H1 (cell line): ENCODE results near the gene TAF13. TPM values are rescaled to one million over a fixed set of nuclear protein-coding genes. Genes with fewer than 3 reads are reported as not detected.

Experiments used
- CTCF ChIA-PET: fragments of 300-600 bp; sonication (Branson Sonifier 250); formaldehyde crosslinking; loops from one replicate; lab custom pipeline; 2021; ENCODE audit not compliant: partially characterized antibody; lab: Charles Lee
- POLR2A ChIA-PET: fragments of 300-600 bp; sonication (Branson Sonifier 250); formaldehyde crosslinking; loops from one replicate; lab custom pipeline; 2021; ENCODE audit warnings: inconsistent platforms; ENCODE audit not compliant: partially characterized antibody; lab: Charles Lee
- DNase-seq, 2 experiments: peaks; one replicate each; pipeline versions ENCODE4 v3.0.0 to v3.0.0-alpha.2; 2010 to 2022; ENCODE audit warnings: low spot score in 2 of 2, low read depth in 1 of 2, mixed read lengths in 1 of 2
- FAIRE-seq: peaks from 2 replicates; lab custom pipeline; 2011; peaks lifted over from hg19 to GRCh38; lab: Jason Lieb, UNC
- H2AFZ ChIP-seq: 2 replicates; pipeline ENCODE4 v1.8.1; 2012; ENCODE audit warnings: low read length, inconsistent platforms
- H2AK5ac ChIP-seq: 2 replicates; pipeline ENCODE4 v1.6.1; 2013; ENCODE audit warnings: low read depth, low read length
- H2BK120ac ChIP-seq: replicated peaks from 2 replicates; pipeline ENCODE3; 2013; ENCODE audit warnings: low read depth, low read length, inconsistent platforms
- H2BK12ac ChIP-seq: 2 replicates; pipeline ENCODE4 v1.6.1; 2013; ENCODE audit warnings: low read depth, low read length
- H2BK15ac ChIP-seq: 2 replicates; pipeline ENCODE4 v1.6.1; 2013; ENCODE audit warnings: low read length
- H2BK20ac ChIP-seq: 2 replicates; pipeline ENCODE4 v1.6.1; 2013; ENCODE audit warnings: low read length
- H2BK5ac ChIP-seq: 2 replicates; pipeline ENCODE4 v1.6.1; 2013; ENCODE audit warnings: low read depth, low read length
- H3K14ac ChIP-seq: 2 replicates; pipeline ENCODE4 v1.6.1; 2013; ENCODE audit warnings: inconsistent platforms; ENCODE audit not compliant: insufficient read length
- H3K18ac ChIP-seq: 2 replicates; pipeline ENCODE4 v1.6.1; 2013; ENCODE audit warnings: low read length; ENCODE audit errors: extremely low read depth
- H3K23ac ChIP-seq: 2 replicates; pipeline ENCODE4 v1.6.1; 2013; ENCODE audit warnings: inconsistent platforms; ENCODE audit not compliant: insufficient read length
- H3K23me2 ChIP-seq: 2 replicates; pipeline ENCODE4 v1.6.1; 2013; ENCODE audit warnings: low read depth, low read length
- H3K27ac ChIP-seq: 2 replicates; pipeline ENCODE4 v1.6.1; 2011; ENCODE audit warnings: low read depth, low read length, inconsistent platforms
- H3K27me3 ChIP-seq, 4 experiments: replicated peaks in 1 of 4; 1 replicate in 1 of 4; 2 replicates in 3 of 4; pipeline versions ENCODE4 v1.6.1 to v1.8.1; 2011 to 2013; ENCODE audit warnings: low read length in 3 of 4, mild to moderate bottlenecking in 3 of 4, inconsistent platforms in 2 of 4, mixed read lengths in 2 of 4, moderate library complexity in 1 of 4; ENCODE audit not compliant: control insufficient read depth in 3 of 4, insufficient read depth in 3 of 4; ENCODE audit errors: extremely low read depth in 1 of 4
- H3K36me3 ChIP-seq, 4 experiments: 2 replicates each; pipeline versions ENCODE4 v1.6.1 to v1.8.1; 2011 to 2013; ENCODE audit warnings: mild to moderate bottlenecking in 4 of 4, low read length in 3 of 4, moderate library complexity in 2 of 4, control low read depth in 1 of 4, inconsistent platforms in 1 of 4; ENCODE audit not compliant: insufficient read depth in 4 of 4, control insufficient read depth in 2 of 4
- H3K4ac ChIP-seq: replicated peaks from 2 replicates; pipeline ENCODE3; 2013; ENCODE audit warnings: low read length, low read depth, mixed read lengths, inconsistent platforms; ENCODE audit not compliant: insufficient read length
- H3K4me1 ChIP-seq, 4 experiments: replicated peaks in 1 of 4; 1 replicate in 1 of 4; 2 replicates in 3 of 4; pipeline versions ENCODE4 v1.6.1 to v1.8.1; 2011 to 2013; ENCODE audit warnings: low read length in 3 of 4, inconsistent platforms in 2 of 4, mixed read lengths in 1 of 4; ENCODE audit not compliant: insufficient read depth in 4 of 4, control insufficient read depth in 3 of 4
- H3K4me2 ChIP-seq, 2 experiments: 2 replicates each; pipeline versions ENCODE4 v1.6.1 to v1.8.1; 2011 to 2013; ENCODE audit warnings: low read depth in 2 of 2, low read length in 2 of 2, control low read depth in 1 of 2, inconsistent platforms in 1 of 2, mild to moderate bottlenecking in 1 of 2; ENCODE audit not compliant: insufficient read depth in 1 of 2
- H3K4me3 ChIP-seq, 4 experiments: fragments of 200-600, 300-600 bp in 1 of 4; sonication (generic), shearing (Covaris generic), sonication (Bioruptor Twin) in 1 of 4; 2 replicates each; pipeline versions ENCODE4 v1.5.1 to v1.8.1; 2011 to 2016; ENCODE audit warnings: low read length in 4 of 4, low read depth in 3 of 4, control low read depth in 2 of 4, inconsistent platforms in 2 of 4, mild to moderate bottlenecking in 2 of 4, mixed read lengths in 1 of 4, moderate library complexity in 1 of 4; ENCODE audit not compliant: insufficient read depth in 2 of 4; ENCODE audit errors: extremely low read depth in 1 of 4
- H3K56ac ChIP-seq: replicated peaks from 2 replicates; pipeline ENCODE3; 2013; ENCODE audit warnings: low read depth, mild to moderate bottlenecking, mixed read lengths, low read length, inconsistent platforms; ENCODE audit not compliant: insufficient read length
- H3K79me1 ChIP-seq: 2 replicates; pipeline ENCODE4 v1.6.1; 2013; ENCODE audit warnings: low read depth, low read length, control low read depth
- H3K79me2 ChIP-seq, 2 experiments: 2 replicates each; pipeline versions ENCODE4 v1.6.1 to v1.8.1; 2012 to 2013; ENCODE audit warnings: low read length in 2 of 2, mild to moderate bottlenecking in 2 of 2, inconsistent platforms in 1 of 2; ENCODE audit not compliant: insufficient read depth in 2 of 2, control insufficient read depth in 1 of 2
- H3K9ac ChIP-seq, 4 experiments: replicated peaks in 1 of 4; 1 replicate in 1 of 4; 2 replicates in 3 of 4; pipeline versions ENCODE4 v1.6.1 to v1.8.1; 2011 to 2013; ENCODE audit warnings: low read depth in 3 of 4, low read length in 3 of 4, control low read depth in 2 of 4, mild to moderate bottlenecking in 2 of 4, moderate library complexity in 2 of 4, inconsistent platforms in 1 of 4; ENCODE audit errors: extremely low read depth in 1 of 4
- H3K9me3 ChIP-seq, 2 experiments: 2 replicates each; pipeline versions ENCODE4 v1.6.1 to v1.8.1; 2012 to 2013; ENCODE audit warnings: mild to moderate bottlenecking in 2 of 2, moderate library complexity in 2 of 2, control low read depth in 1 of 2, inconsistent platforms in 1 of 2, low read depth in 1 of 2, low read length in 1 of 2, mixed read lengths in 1 of 2; ENCODE audit not compliant: insufficient read depth in 2 of 2
- H4K20me1 ChIP-seq, 2 experiments: replicated peaks in 1 of 2; 2 replicates each; pipeline versions ENCODE3 to v1.8.1; 2011 to 2013; ENCODE audit warnings: inconsistent platforms in 2 of 2, low read length in 2 of 2, mild to moderate bottlenecking in 1 of 2; ENCODE audit not compliant: insufficient read depth in 2 of 2, control insufficient read depth in 1 of 2
- H4K5ac ChIP-seq: 2 replicates; pipeline ENCODE4 v1.6.1; 2013; ENCODE audit warnings: low read length, low read depth, mixed read lengths, inconsistent platforms; ENCODE audit not compliant: insufficient read length
- H4K8ac ChIP-seq: 2 replicates; pipeline ENCODE4 v1.8.0; 2013; ENCODE audit warnings: mild to moderate bottlenecking, moderate library complexity, low read length, inconsistent platforms; ENCODE audit not compliant: insufficient read depth; ENCODE audit errors: extremely low read depth
- H4K91ac ChIP-seq: replicated peaks from 2 replicates; pipeline ENCODE3; 2013; ENCODE audit warnings: low read length, mixed read lengths, inconsistent platforms; ENCODE audit not compliant: insufficient read length
- CREB1 ChIP-seq: IDR thresholded peaks from 2 replicates; pipeline ENCODE4 v1.6.1; 2012; ENCODE audit warnings: inconsistent platforms
- CTCF ChIP-seq, 3 experiments: IDR thresholded peaks; 1 replicate in 2 of 3; 2 replicates in 1 of 3; pipeline versions ENCODE4 v1.5.1 to v1.6.1; 2011; ENCODE audit warnings: low read length in 3 of 3, mild to moderate bottlenecking in 3 of 3, inconsistent platforms in 2 of 3, low read depth in 1 of 3, moderate library complexity in 1 of 3; ENCODE audit not compliant: insufficient read depth in 1 of 3; ENCODE audit errors: control extremely low read depth in 1 of 3
- GTF2F1 ChIP-seq: IDR thresholded peaks from 2 replicates; pipeline ENCODE4 v1.6.1; 2012; ENCODE audit warnings: low read depth, low read length, improper control_type of control experiment, borderline replicate concordance
- KDM4A ChIP-seq: IDR thresholded peaks from one replicate; pipeline ENCODE4 v1.7.1; 2012; ENCODE audit warnings: low read depth, mild to moderate bottlenecking, moderate library complexity, low read length, inconsistent platforms; ENCODE audit not compliant: severe bottlenecking
- NANOG ChIP-seq: IDR thresholded peaks from 2 replicates; pipeline ENCODE4 v1.6.1; 2011; ENCODE audit warnings: low read length, low read depth, mild to moderate bottlenecking, inconsistent platforms; ENCODE audit not compliant: insufficient read depth, poor library complexity, severe bottlenecking
- NRF1 ChIP-seq: IDR thresholded peaks from 2 replicates; pipeline ENCODE4 v1.6.1; 2011; ENCODE audit warnings: mild to moderate bottlenecking, low read depth, low read length, improper control_type of control experiment
- SAP30 ChIP-seq: fragments of 300-600 bp; sonication (generic); IDR thresholded peaks from 2 replicates; pipeline ENCODE4 v1.7.1; 2012; ENCODE audit warnings: low read length, moderate library complexity, mild to moderate bottlenecking, inconsistent platforms; ENCODE audit not compliant: insufficient read depth, insufficient replicate concordance
- TCF12 ChIP-seq: IDR thresholded peaks from 2 replicates; pipeline ENCODE4 v1.6.1; 2011; ENCODE audit warnings: low read depth, mild to moderate bottlenecking, low read length
- ZNF274 ChIP-seq: IDR thresholded peaks from 2 replicates; pipeline ENCODE4 v1.7.0; 2012; ENCODE audit warnings: low read length, borderline replicate concordance; ENCODE audit errors: extremely low read depth
- WGBS, 2 experiments: shearing (Covaris generic) in 1 of 2; methylation state at CpG; one replicate each; pipeline versions ENCODE4 v1.1.6 to v1.1.7; 2013 to 2015; ENCODE audit warnings: low lambda C conversion rate in 2 of 2, mixed read lengths in 2 of 2, inconsistent platforms in 1 of 2, low coverage in 1 of 2, missing lambda C conversion rate in 1 of 2; ENCODE audit not compliant: insufficient replicate concordance in 2 of 2, insufficient coverage in 1 of 2, insufficient read length in 1 of 2; ENCODE audit errors: extremely low coverage in 1 of 2, missing lambda C conversion rate in 1 of 2; 5-methylcytosine and 5-hydroxymethylcytosine counted together
- polyA plus RNA-seq, 7 experiments: library from polyadenylated mRNA; depleted of rRNA in 3 of 7; stranded (reverse) in 5 of 7; unstranded in 2 of 7; fragments of >200 nt in 5 of 7; fragments of 200-250 nt in 2 of 7; gene quantifications; 1 replicate in 5 of 7; 2 replicates in 1 of 7; 4 replicates in 1 of 7; pipeline versions ENCODE4 v1.2.1 to v1.2.3, GENCODE V29; 2011 to 2013; ENCODE audit warnings: missing spikeins in 2 of 7, mixed read lengths in 2 of 7
- total RNA-seq: library from RNA; stranded (reverse); fragmentation: NEBNext Ultra II Directional; extraction: Animal tissue kit (Norgen Biotek cat#: 25700); gene quantifications from 2 replicates; pipeline ENCODE4 v1.2.1, GENCODE V29; 2021

TAF13 gene
- total and polyA plus RNA-seq, 2 of the 8 experiments (the other 6 are each of a cell fraction or from before 2014, with no cell fraction given) = 13.1 to 41.7 TPM

- Histone ChIP-seq H3K9ac (peak overlapping the region; percentile 40 to 69 (median 64)), H4K5ac (peak overlapping the region; percentile 24), H2BK20ac (no peak overlapping the region), H3K79me1 (no peaks in the 10 kb centered on the region), H2BK120ac (no peak overlapping the region), H2AK5ac (no peak overlapping the region), H2BK12ac (no peak overlapping the region), H3K36me3 (peaks cover 0 to 7% (median 2%) of the 10 kb centered on the region in 4 experiments; a peak in 3 of 8 replicates), H2BK5ac (no peak overlapping the region), H4K91ac (no peak overlapping the region), H3K4me1 (peaks cover 0 to 5% (median 0%) of the 10 kb centered on the region in 4 experiments; a peak in 2 of 7 replicates), H3K56ac (no peak overlapping the region), H3K4me2 (peak overlapping the region; percentile 55 to 74), H2AFZ (peak overlapping the region; percentile 82), H4K20me1 (peaks cover 0 to 2% of the 10 kb centered on the region in 2 experiments), H3K27ac (peak overlapping the region; percentile 60; the same call in 1 of the 2 replicates), H4K8ac (no peak overlapping the region), H3K14ac (no peak overlapping the region), H3K18ac (no peak overlapping the region; the same call in 1 of the 2 replicates), H3K23me2 (no peaks in the 10 kb centered on the region), H3K79me2 (peaks cover 0 to 16% of the 10 kb centered on the region in 2 experiments; a peak in 3 of 4 replicates), H3K4ac (no peak overlapping the region), H3K9me3 (no peaks in the 10 kb centered on the region), H3K4me3 (peak overlapping the region; percentile 63 to 87 (median 76)), H2BK15ac (no peak overlapping the region), H3K27me3 (no peaks in the 10 kb centered on the region), H3K23ac (no peak overlapping the region)
- FAIRE-seq (no peak), DNase-seq (no peak)
- 11% methylated on average over 13 of the region's 13 CpGs; no CpG with 5 or more reads in 1 of the 2 experiments for WGBS, 2 experiments
- ChIA-PET POLR2A (interaction anchor here (0.7 to 11.9 kb wide), 8 partner anchors 9 to 31 kb away, joined by 3 to 99 read pairs (median 5); partner anchors contain the start of gene TAF13), CTCF (interaction anchor here (0.6 to 3.6 kb wide), 6 partner anchors 8 to 940 kb away, joined by 3 to 20 read pairs (median 3); no protein-coding TSS in a partner anchor)
- TF ChIP-seq SAP30 (peak; percentile 59), TCF12 (no peak), ZNF274 (no peak), CREB1 (no peak), KDM4A (peak; percentile 35), GTF2F1 (no peak), CTCF (IDR thresholded peaks at IDR 0.05; ENCODE audit: control extremely low read depth in 1 of 3, insufficient read depth in 1 of 3, low read depth in 1 of 3, low read length in 3 of 3) (no peak), NANOG (no peak), NRF1 (no peak)
Measured at GRCh38 chr1:109091078-109091838, 15.5 kb upstream of the TAF13 start.
